Left lobe of liver (tissue), 2 donors: ENCODE measurements around the gene TMIE. TPM values are rescaled to one million over a fixed set of nuclear protein-coding genes. Genes with fewer than 3 reads are reported as not detected.
A peak's percentile ranks its signal among the peaks of the same experiment; 100 is the strongest.
"Not testable (repeated sequence)": the region's sequence is repeated elsewhere in the genome, so short reads cannot be mapped to it uniquely, and the experiment has no call there.

Experiments
- ATAC-seq: fragments of 200-7000 bp; cut with Tn5 transposase; one replicate; pipeline ENCODE4 v1.9.1; 2020; ENCODE audit warnings: mild to moderate bottlenecking, moderate library complexity
- DNase-seq: peaks from one replicate; pipeline ENCODE4 v3.0.0-alpha.2; 2020; ENCODE audit warnings: low spot score
- total RNA-seq: library from RNA; stranded (reverse); gene quantifications from one replicate; pipeline ENCODE4 v1.2.1, GENCODE V29; 2021
- donor health status: DM: no; HTN: no; CAD: no; lungs with moderate emphysema.
- donor health status: DM: no; HTN: yes; CAD: no.

Gene TMIE
- total RNA-seq, 1 donor from 2014 or later: 0.33 TPM

DNA sequence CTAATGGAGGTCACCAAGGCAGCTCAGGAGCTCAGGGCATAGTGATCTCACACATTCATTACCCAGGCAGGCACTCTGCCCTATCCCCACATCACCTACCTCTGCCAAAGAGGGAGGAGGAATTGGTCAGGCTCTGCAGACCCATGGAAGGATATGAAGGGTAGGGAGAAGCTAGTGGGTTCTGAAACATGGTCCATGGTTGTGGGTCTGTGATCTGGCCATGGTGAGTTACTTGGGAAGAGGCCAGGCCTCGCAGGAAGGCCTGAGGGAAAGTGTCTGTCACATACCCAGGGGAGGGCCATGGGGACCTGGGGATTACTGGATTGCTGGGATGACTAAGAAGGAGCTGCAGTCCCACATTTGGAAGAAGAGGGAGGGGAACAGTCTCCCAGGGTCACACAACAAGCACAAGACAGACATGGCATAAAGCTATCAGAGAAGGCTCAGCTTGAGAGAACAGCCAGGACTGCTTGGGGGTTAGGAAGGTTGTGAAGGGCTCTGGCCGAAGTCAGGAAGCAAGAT lies 17.9 kb downstream of the TMIE start:
- ATAC-seq (no peak), DNase-seq (peak; percentile 33)

DNA sequence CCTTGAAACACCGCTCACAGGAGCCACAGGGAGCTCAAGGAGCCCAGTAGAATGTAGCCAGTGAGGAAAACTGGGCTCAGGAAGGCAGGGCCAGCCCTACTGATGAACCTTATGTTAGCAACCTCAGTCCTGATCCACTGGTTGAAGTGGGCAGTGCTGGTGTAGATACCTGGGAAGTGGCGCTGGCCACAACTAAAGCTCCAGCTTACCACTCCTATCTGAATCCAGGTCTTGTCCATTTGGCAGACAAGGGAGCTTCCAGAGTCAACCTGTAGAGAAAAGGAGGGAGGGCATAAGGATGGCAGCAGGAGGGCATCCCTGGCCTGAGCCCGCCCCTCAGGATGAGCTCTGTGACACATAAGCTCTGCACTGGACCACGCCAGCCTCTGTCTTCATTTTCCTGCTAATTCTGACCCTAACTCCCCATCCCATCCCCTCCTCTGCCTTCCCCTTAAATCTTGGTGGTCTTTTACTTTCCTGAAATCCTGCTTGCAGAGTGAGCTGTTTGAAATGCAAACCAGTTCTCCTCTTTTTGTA lies 18.6 kb downstream of the TMIE start:
- ATAC-seq (no peak), DNase-seq (peak; percentile 27)

DNA sequence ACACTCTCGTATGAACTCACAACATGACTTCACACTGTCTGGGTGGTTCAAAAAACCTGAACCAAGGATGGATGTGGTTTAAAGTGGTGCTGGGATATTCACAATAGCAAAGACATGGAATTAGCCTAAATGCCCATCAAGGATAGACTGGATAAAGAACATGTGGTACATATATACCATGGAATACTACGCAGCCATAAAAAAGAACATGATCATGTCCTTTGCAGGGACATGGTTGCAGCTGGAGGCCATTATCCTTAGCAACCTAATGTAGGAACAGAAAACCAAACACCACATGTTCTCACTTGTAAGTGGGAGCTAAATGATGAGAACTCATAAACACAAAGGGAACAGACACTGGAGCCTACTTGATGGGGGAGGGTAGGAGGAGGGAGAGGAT lies 19.8 kb downstream of the TMIE start:
- ATAC-seq (no peak), DNase-seq (no peak)

DNA sequence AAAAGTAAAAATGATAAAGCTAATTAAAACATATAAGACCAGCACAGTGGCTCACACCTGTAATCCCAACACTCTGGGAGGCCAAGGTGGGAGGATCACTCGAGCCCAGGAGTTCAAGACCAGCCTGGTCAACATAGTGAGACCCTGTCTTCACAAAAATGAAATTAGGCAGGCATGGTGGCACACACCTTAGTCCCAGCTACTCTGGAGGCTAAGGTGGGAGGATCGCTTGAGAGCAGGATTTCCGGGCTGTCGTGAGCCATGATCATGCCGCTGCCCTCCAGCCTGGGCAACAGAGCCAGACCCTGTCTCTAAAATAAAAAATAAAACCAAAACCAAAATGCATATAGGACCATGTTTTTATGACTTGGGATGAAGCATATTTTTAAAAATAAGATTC lies 21.3 kb downstream of the TMIE start:
- ATAC-seq (no peak), DNase-seq (no peak)

DNA sequence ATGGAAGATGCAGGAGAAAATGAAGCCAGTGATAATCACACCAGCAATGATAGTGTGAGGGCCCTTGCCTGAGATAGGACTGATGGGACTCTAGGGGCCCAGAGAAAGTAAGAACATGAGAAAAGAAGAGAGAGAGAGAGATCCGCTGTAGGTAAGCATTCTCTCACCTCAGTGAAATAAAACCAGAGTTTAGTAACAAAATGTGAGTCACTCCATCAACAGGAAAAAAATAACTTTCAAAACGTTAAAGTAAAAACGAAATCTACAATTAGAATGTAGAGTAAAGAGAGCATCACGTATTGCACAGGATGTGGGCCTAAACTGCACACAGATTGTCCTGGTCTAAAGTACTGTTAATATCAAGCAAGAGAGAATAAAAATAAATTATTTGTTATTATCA lies 23.2 kb downstream of the TMIE start:
- ATAC-seq (no peak), DNase-seq (no peak)

DNA sequence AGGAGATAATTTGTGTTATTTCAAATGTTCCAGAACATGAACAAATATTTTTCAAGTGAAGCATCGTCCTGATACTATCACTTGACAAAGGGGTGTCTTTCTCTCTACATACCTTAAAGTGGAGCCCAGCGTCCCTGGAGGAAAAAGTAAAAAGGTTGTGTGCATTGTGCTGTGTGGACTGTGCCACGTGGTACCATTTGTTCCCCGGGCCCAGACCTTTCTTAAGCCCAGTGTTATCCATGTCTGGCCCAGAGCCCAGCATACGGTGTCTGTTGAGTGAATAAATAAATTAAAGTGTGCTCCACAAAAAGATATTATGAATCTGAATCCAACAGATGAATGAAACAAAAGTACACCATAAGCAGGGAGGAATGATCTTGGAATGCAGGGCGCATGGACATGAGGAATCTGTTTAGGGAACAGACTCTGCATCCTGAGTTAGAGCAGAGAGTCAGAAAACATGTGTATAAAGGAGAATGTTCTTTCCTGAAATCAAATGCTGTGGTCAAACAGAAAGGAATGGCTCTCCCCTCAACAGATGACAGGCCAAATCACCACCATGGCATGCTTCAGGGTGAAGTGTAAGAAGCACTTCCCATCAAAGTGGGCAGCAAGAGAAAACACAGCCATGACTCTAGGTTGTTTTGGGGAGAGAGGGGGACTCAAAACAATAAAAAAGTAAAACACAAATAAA lies 24.6 kb downstream of the TMIE start:
- ATAC-seq (no peak), DNase-seq (peak; percentile 28)

DNA sequence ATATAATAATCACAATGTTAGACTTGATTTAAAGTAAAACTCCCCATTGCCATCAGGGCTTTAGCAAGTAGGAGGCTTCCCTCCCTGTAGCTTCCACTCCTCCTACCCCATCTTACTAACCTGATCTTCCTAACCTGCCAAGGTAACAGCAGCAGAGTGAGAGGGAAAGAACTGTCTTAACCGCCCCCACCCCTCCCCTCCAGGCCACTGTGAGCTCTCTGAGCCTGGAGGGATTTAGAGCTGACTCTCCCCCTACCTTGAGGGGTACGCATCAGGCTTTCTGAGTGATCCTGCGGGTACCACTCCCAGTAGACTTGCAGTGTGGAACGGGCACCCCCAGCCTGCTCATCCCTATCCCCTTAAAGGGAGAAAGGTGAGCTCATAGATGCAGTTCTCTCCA lies 27.8 kb downstream of the TMIE start:
- DNase-seq (peak; percentile 15), ATAC-seq (no peak)

DNA sequence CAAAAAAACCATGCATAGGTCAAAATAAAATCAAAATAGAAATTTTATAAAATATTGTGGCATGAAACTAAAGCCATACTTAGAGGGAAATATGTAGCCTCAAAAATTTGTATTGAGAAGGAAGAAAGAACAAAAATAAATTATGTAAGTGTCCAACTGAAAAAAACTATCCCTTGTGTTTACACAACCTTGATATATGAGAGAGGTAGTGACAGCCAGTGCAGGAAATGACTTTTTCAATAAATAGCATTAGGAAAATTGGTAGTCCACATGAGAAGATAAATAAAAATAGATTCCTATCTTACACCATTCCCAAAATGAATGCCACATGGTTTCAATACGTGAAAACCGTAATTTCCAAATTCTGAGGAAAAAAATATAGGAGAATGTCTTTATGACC lies 29.6 kb downstream of the TMIE start:
- DNase-seq: no peak
- no peak for ATAC-seq

DNA sequence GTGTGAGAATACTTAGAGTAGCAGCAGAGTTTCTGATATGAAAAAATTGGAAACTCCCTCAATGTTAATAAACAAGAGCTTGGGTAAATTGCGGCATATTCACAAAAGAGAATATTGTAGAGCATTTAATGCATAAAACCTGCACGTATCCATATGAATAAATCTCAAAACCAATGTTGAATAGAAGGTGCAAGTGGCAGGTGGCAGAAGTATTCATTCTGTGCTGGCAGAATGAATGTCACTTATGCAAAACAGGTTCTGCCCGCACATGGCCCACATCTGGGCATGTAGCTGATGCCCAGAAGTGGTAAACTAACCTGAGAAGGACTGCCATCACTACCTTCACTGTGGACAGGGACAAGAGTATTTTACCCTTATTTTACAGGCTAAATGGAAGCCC lies 30.6 kb downstream of the TMIE start:
- ATAC-seq (no peak), DNase-seq (peak; percentile 21)

DNA sequence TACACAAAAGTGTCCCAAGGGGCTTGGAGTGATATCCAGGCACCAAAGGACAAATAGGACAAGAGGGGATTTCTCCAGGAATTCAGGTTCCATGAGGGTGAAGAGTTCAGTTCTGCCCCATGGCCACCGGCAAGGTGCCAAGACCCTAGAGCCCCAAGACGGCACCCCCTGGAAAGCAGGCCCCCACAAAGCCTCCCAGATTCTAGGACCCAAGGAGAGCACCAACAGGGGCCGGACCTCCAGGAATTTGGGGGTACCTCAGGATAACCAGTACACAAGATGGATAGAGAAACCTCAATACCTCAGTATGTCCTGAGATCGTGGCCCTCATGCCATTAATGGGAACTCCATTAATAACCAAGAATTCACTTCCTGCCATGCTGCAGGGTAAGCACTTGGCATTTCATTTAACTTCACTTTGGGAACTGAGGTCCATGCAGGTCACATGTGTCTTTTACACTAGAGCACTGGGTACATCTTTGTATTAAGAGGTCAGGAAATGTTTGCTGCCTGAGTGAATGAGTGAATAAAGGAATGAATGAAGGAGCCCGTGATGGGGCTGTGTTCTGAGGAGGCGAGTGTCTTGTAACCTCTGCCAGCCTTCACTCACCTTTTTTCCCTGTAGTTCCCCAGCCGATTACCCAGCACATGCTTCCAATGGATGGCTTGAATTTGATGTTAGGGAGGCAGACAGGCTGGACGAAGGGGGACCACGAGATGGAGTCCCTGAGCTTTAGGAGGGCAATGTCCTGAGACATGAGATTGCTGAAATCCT lies 32.0 kb downstream of the TMIE start:
- ATAC-seq (no peak), DNase-seq (peak; percentile 14)

DNA sequence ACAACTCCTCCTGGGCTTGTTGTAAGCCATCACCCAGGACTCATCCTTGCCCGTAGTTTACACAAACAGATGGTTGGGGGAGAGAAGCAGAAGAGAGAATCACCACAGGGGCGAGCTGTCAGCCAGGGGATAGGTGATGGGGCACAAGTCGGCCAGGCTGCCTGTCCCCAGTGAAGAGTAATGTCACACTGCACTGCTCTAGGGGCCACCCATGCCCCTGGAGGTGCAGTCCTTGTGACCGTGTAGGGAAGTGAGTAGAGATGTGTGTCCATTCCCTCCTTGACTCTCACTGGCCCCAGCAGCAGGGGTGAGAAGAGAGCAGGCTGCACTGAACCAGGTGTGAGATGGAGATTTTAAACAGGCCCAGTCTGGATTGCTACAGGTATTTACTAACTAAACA lies 33.6 kb downstream of the TMIE start:
- peak; percentile 23 for DNase-seq
- ATAC-seq: no peak

DNA sequence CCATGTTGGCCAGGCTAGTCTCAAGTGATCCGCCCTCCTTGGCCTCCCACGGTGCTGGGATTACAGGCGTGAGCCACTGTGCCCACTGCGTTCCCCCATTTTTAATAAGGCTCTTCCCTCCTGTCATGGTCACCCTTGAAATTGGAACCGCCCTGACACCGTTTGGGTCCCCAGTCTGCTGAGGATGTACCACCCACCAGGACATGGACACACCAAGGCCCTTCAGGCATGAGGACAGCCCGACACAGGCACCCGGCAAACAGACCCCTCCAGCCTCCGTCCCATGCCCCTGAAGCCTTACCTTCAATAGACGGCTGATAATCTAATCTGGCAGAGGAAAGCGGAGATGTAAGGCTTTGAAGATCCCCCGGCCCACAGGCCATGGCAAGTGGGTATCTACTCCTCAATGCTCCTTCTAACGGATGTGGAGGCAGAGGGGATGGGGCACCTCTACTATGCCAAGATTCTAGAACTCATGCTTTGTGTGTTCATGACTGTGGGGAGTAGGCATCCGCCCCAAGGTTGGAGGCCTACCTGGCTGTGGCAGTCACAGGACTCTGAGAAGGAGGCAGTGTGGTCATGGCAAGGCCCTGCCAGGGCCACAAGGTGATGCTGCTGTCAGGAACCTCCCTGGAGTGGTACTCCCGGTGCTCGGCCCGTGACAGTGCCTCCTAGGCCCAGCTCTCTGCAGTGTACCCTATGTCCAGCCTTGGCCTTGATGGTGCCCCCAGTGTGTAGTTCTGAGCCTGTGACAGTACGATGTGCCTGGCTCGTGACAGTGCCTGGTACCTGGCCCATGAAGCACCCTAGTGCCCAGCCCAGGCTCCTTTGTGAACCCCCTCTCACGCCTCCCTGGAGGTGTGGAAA lies 35.0 kb downstream of the TMIE start:
- DNase-seq (no peak), ATAC-seq (no peak)

DNA sequence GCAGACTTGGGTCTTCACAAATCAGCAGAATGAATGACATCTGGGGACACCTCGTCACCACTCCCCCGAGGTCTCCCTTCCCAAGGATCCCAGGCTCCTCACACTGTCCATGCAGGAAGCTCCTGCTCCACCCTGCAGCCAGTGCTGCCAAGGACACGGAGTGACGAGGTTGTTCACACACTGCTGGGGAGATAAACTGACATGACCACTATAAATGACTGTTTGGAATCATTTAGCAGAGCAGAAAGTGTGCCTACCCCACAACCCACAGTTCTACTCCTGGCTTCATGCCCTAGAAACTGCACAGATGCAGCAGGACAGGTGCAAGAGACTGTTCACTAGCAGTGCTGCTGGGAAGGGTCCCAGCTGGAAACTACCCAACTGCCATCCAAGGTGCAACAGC lies 36.1 kb downstream of the TMIE start:
- no peak for DNase-seq
- ATAC-seq: no peak

DNA sequence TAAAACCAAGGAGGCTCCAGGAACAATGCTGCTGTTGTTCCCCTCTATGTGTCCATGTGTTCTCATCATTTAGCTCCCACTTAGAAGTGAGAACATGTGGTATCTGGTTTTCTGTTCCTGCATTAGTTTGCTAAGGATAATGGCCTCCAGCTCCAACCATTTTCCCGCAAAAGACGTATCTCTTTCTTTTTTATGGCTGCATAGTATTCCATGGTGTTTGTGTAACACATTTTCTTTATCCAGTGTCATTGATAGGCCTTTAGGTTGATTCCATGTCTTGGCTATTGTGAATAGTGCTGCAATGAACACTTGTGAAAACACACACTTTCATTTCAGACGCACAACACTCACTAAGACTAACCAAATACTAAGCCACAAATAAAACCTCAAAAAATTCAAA lies 38.4 kb downstream of the TMIE start:
- DNase-seq, ATAC-seq: not testable (repeated sequence)

DNA sequence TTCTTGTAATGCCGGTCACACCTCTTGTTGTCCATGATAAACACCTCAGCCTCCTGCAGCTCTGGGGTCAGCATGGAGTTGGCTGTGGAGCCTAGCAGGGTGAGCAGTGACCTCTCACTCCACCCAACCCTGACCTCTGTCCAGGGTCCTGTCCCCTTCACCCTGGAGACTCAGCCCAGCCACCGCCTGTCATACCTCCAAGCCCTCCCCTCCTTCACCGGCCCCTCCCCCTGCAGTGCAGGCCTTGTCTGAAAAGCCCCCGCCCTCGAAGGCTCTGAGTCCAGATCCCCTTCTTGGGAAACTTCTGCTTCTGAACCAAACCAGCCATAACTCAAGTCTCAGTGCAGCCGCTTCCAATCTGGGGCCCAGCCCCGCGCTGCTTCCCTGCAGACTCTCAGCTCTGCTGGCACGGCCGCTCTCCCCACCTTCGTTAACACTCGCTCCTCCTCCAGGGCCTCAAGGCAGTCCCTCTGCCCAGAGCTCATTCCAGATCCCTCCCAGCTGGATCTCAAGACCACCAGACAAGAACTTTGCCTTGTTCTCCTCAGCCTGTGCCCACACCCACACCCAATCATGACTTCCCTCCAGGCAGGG lies 41.9 kb downstream of the TMIE start:
- ATAC-seq (no peak), DNase-seq (no peak)

DNA sequence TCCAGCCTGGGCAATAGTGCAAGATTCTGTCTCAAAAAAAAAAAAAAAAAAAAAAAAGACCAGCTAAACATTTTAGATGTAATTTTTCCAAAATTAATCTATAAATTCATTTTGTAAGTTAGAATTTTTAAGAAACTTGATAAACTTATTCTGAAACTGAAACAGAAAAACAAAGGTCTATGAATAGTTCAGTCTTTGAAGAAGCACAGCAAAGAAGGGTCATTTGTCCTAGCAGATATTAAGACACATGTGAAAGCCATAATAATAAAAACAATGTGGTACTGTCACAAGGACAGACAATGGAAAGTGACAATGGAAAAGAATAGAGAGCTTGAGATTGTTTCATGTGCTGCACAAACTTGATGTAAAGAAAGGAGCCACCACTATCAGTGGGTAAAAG lies 45.5 kb downstream of the TMIE start:
- DNase-seq (no peak), ATAC-seq (no peak)

DNA sequence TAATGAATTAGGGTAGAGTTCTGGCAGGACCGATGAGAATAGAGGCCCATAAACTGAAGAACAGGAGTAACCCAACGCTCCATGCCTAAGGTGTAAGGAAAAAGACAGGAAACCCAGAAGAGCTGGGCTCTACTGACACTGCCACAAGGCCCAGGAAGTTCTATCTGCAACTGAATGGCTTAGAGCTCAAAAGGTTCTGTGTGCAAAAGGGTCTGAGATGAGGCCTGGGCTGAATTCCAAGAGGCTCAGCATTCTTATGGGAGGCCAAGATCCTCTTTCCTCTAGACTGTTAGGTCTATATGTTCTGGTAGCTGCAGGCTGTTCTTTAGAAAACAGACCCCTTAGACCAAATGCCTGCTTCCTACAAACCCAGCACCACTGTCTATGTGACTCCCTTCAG lies 47.0 kb downstream of the TMIE start:
- ATAC-seq: no peak
- no peak for DNase-seq

DNA sequence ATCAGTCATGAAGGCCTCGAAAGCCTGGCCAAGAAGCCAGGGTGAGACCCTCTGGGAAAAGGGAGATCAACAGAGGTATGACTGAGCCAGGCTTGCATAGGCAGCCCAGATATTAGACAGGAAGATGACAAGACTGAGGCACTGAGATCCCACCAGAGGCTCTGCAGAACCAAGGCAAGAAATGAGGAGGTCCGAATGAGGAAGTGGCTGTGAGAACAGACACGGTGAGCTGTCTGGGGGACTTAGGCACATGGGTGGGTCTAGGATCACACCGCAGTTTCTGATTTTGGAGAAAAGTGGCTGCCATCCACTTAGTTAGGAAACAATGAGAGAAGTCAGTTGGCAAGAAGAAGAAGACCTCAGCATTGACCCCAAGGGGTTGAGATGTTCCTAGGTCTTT lies 47.9 kb downstream of the TMIE start:
- no peak for DNase-seq
- no peak for ATAC-seq

DNA sequence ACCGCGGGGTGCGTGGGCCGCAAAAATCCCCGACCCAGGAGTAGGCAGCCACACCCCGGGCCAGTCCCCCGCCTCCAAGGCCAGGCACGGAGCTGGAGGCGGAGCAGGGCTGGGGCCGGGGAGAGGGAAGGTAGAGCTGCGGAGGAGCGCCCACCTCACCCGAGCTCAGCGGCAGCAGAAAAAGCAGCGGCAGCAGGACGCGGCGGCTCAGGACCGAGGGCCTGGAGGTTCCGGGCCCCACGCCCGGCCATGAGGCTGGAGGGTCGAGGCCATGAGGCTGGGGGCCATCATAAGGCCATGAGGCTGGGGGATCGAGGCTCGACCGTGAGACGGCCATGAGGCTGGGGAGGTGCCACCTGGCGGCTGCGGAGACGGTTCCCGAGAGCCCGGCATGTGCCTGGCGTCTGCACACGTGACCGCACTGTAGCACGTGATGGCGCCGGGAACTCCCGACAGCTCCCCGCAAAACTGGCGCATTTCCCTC lies 49.4 kb downstream of the TMIE start:
- DNase-seq (no peak), ATAC-seq (no peak)

DNA sequence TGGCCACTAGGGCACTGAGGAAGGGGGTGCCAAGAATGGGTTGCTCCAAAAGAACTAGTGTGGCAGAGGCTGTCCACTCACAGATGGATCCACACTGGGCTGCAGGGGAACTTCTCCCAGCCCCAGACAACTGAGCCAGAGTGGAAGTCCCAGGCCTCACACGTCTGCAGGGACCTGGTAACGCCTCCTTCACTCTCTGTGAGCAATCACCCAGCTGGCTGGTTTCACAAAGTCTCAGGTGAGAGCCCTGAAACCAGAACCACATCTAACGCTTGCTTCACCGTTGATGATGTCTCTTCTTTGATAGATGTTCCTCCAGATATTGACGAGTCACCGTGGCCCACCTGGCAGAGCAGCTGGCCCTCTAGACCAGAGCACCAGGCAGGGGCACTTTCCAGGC lies 51.9 kb downstream of the TMIE start:
- not testable (repeated sequence) for ATAC-seq, DNase-seq

DNA sequence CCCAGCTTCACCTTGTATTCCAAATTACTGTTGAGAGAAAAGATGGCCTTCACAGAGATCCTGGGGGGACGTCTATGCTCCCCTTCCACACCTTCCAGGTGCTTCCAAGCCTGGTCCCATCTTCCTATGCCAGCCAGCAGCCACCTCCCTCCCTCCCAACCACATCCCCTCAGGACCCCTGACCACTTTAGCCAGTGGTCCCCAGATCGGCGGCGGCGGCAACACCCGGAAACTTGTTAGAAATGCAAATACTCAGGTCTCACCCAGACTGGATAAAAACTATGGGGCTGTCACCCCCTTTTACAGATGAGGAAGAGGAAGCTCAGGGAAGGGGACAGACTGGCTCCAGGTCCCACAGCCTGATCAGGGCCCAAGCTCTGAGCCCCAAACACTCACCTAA lies 54.5 kb downstream of the TMIE start:
- DNase-seq (no peak), ATAC-seq (no peak)
